ENCODE data around the gene CXorf58.
"Not testable (repeated sequence)": the region's sequence is repeated elsewhere in the genome, so short reads cannot be mapped to it uniquely, and the experiment has no call there.

Gene CXorf58

GRCh38 chrX:23953908-23954269, 46.1 kb downstream of the CXorf58 start:
- no peaks in the 10 kb centered on the region for H3K27me3 Mint-ChIP-seq (ENCODE audit: low read depth)
- H3K4me1 Mint-ChIP-seq (ENCODE audit: low read depth) = peaks cover 14% of the 10 kb centered on the region
- peak overlapping the region; percentile 86 for H3K4me3 Mint-ChIP-seq
- H3K36me3 Mint-ChIP-seq (ENCODE audit: low read depth) = peaks cover 1% of the 10 kb centered on the region
- peak overlapping the region; percentile 94 for H3K27ac Mint-ChIP-seq
- no peaks in the 10 kb centered on the region for H3K9me3 Mint-ChIP-seq

- no peak overlapping the region for H3K4me3 Mint-ChIP-seq
- H3K36me3 Mint-ChIP-seq (ENCODE audit: low read depth) = peaks cover 1% of the 10 kb centered on the region
- H3K9me3 Mint-ChIP-seq = no peaks in the 10 kb centered on the region
- H3K4me1 Mint-ChIP-seq (ENCODE audit: low read depth) = peaks cover 17% of the 10 kb centered on the region
- peak overlapping the region; percentile 57 for H3K27ac Mint-ChIP-seq
- H3K27me3 Mint-ChIP-seq (ENCODE audit: low read depth) = no peaks in the 10 kb centered on the region
Observed at GRCh38 chrX:23954396-23954795, 46.6 kb downstream of the CXorf58 start.

- peaks cover 8% of the 10 kb centered on the region for H3K4me1 Mint-ChIP-seq (ENCODE audit: low read depth)
- H3K9me3 Mint-ChIP-seq = no peaks in the 10 kb centered on the region
- H3K27ac Mint-ChIP-seq = peak overlapping the region; percentile 79
- no peaks in the 10 kb centered on the region for H3K27me3 Mint-ChIP-seq (ENCODE audit: low read depth)
- no peak overlapping the region for H3K4me3 Mint-ChIP-seq
- H3K36me3 Mint-ChIP-seq (ENCODE audit: low read depth) = no peaks in the 10 kb centered on the region
Observed at GRCh38 chrX:23959781-23960180, 52.0 kb downstream of the CXorf58 start.

GRCh38 chrX:23964191-23964590, 56.4 kb downstream of the CXorf58 start:
- no peaks in the 10 kb centered on the region for H3K9me3 Mint-ChIP-seq
- H3K27me3 Mint-ChIP-seq (ENCODE audit: low read depth) = no peaks in the 10 kb centered on the region
- H3K4me1 Mint-ChIP-seq (ENCODE audit: low read depth) = peaks cover 8% of the 10 kb centered on the region
- H3K27ac Mint-ChIP-seq = no peak overlapping the region
- H3K36me3 Mint-ChIP-seq (ENCODE audit: low read depth) = no peaks in the 10 kb centered on the region
- H3K4me3 Mint-ChIP-seq = no peak overlapping the region

DNA sequence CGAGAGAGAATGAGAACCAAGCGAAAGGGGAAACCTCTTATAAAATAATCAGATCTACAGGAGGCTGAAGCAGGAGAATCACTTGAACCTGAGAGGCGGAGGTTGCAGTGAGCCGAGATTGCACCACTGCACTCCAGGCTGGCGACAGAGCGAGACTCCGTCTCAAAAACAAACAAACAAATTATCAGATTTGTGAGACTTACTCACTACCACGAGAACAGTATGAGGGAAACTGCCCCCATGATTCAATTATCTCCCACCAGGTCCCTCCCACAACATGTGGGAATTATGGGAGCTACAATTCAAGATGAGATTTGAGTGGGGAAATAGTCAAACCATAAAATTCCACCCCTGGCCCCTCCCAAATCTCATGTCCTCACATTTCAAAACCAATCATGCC, 57.8 kb downstream of the CXorf58 start:
- H3K4me1 Mint-ChIP-seq (ENCODE audit: low read depth); H3K27ac Mint-ChIP-seq; H3K9me3 Mint-ChIP-seq; H3K4me3 Mint-ChIP-seq; H3K36me3 Mint-ChIP-seq (ENCODE audit: low read depth); H3K27me3 Mint-ChIP-seq (ENCODE audit: low read depth): not testable (repeated sequence)

- H3K4me1 Mint-ChIP-seq (ENCODE audit: low read depth) = peaks cover 2% of the 10 kb centered on the region
- H3K4me3 Mint-ChIP-seq = no peak overlapping the region
- no peak overlapping the region for H3K27ac Mint-ChIP-seq
Observed at GRCh38 chrX:23978491-23978890, 70.7 kb downstream of the CXorf58 start.

DNA sequence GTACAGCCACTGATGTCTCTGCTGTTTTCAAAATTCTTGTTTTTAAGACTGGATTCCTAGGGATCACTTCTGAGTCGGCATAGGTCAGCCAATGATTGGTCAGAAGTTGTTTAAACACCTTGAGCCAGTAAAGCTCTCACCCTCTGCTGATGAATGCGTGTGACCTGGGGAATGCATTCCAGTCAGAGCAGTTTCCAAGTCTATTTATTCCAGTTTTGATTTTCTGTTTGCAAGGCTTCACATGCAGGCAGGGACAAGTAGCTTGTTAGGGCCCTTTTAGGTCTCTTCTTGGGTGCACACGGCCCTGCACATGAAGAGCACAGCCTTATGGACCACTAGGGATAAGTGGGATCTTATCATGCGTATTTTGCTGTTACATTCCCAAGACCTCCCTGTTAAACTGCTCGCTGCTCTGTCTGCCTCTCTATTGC, 72.2 kb downstream of the CXorf58 start:
- Mint-ChIP-seq H3K4me1 (ENCODE audit: low read depth) (peaks cover 2% of the 10 kb centered on the region), H3K27me3 (ENCODE audit: low read depth) (no peaks in the 10 kb centered on the region), H3K27ac (no peak overlapping the region), H3K4me3 (no peak overlapping the region), H3K36me3 (ENCODE audit: low read depth) (peaks cover 12% of the 10 kb centered on the region), H3K9me3 (no peaks in the 10 kb centered on the region)

More at GRCh38 chrX:23978491-23978890, 70.7 kb downstream of the CXorf58 start:
- Mint-ChIP-seq H3K9me3 (no peaks in the 10 kb centered on the region), H3K27me3 (ENCODE audit: low read depth) (no peaks in the 10 kb centered on the region), H3K36me3 (ENCODE audit: low read depth) (peaks cover 10% of the 10 kb centered on the region)

DNA sequence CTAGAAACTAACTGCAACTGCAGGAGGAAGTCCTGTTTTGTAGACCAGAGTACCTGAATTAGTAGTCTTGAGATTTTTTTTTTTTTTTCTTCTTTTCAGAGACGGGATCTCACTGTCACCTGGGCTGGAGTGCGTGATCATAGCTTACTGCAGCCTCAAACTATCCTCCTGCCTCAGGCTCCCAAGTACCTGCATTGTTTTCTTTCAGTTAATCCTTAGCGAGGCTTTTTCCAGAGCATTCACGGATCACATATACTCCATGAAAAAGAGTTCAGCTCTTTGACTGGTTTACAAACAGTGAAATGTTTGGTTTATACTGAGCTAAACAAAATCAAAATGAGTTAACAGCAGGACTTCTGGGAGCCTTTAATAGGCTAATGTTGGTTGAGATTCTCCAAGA, 73.4 kb downstream of the CXorf58 start:
- H3K9me3 Mint-ChIP-seq = no peaks in the 10 kb centered on the region
- peaks cover 14% of the 10 kb centered on the region for H3K36me3 Mint-ChIP-seq (ENCODE audit: low read depth)
- peaks cover 2% of the 10 kb centered on the region for H3K4me1 Mint-ChIP-seq (ENCODE audit: low read depth)
- H3K27ac Mint-ChIP-seq = no peak overlapping the region
- no peaks in the 10 kb centered on the region for H3K27me3 Mint-ChIP-seq (ENCODE audit: low read depth)
- H3K4me3 Mint-ChIP-seq = no peak overlapping the region

DNA sequence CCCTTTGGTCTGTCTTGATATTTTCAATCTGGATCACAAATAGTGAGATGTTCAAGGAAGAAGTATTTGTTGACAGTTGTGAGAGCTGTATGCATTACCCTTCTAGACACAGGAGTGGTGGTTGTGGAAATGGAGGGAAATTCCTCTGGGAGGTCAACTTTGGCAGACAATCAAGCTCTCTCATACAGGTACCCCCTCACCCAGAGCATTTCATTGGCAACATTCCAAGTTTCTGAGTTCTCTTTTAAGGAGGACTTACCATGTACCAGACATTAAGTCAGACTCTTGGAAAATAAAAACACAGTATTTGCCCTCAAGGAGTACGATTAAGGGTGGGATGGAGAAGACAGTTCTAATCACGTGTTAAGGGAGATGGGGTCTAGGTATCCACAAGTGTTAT, 73.9 kb downstream of the CXorf58 start:
- Mint-ChIP-seq H3K27ac (no peak overlapping the region), H3K36me3 (ENCODE audit: low read depth) (peaks cover 16% of the 10 kb centered on the region), H3K4me1 (ENCODE audit: low read depth) (peaks cover 2% of the 10 kb centered on the region), H3K27me3 (ENCODE audit: low read depth) (no peaks in the 10 kb centered on the region), H3K4me3 (no peak overlapping the region), H3K9me3 (no peaks in the 10 kb centered on the region)

DNA sequence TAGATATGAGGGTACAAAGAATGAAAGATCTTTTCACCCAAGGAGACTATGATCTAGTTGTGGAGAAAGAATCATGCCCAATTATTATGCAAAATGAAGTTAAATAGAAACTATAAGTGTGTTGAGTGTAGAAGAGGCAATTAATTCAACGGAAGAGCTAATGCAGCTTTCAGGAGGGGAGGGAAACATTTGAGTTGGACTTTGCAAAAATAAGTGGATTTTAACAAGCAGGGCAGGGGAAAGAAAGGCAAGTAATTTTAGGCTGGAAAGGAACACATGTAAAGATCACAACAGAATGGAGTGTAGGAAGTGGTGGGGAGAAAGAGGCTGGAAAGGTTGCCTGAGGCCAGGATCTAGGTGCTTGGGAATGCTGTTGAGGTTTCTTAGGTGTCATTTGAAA, 75.1 kb downstream of the CXorf58 start:
- H3K9me3 Mint-ChIP-seq = no peaks in the 10 kb centered on the region
- H3K27me3 Mint-ChIP-seq (ENCODE audit: low read depth) = no peaks in the 10 kb centered on the region
- H3K36me3 Mint-ChIP-seq (ENCODE audit: low read depth) = peaks cover 16% of the 10 kb centered on the region
- no peak overlapping the region for H3K27ac Mint-ChIP-seq
- H3K4me3 Mint-ChIP-seq = no peak overlapping the region
- H3K4me1 Mint-ChIP-seq (ENCODE audit: low read depth) = peaks cover 2% of the 10 kb centered on the region
